IMR-90 (cell line): Measurements from ENCODE around the gene KCNH5. TPM values are rescaled to one million over a fixed set of nuclear protein-coding genes. Genes with fewer than 3 reads are reported as not detected.
A peak's percentile ranks its signal among the peaks of the same experiment; 100 is the strongest.

Source experiments
- ATAC-seq: fragments of 200-7000 bp; cut with Tn5 transposase; 2 replicates; pipeline ENCODE4 v1.9.1; 2020; ENCODE audit warnings: low read depth, mild to moderate bottlenecking, moderate library complexity
- BruUV-seq: library from RNA; stranded (reverse); fragments of 400-500 nt; replicated peaks from 2 replicates; lab custom pipeline; 2021; lab: Mats Ljungman, UMichigan
- CTCF ChIA-PET: fragments of 300-600 bp; formaldehyde crosslinking; extraction: SDS; loops from one replicate; lab custom pipeline; 2021; ENCODE audit warnings: antibody characterized with exemption; lab: Yijun Ruan, JAX
- POLR2A ChIA-PET: fragments of 300-600 bp; sonication (Branson Sonifier 250); formaldehyde crosslinking; loops from one replicate; lab custom pipeline; 2022; ENCODE audit warnings: antibody characterized with exemption; ENCODE audit not compliant: unreplicated experiment; lab: Charles Lee
- DNase-seq: peaks from one replicate; pipeline ENCODE4 v3.0.0; 2013
- H2AFZ ChIP-seq: replicated peaks from 2 replicates; pipeline ENCODE3; 2013; ENCODE audit warnings: low read length, mild to moderate bottlenecking; ENCODE audit not compliant: poor library complexity
- H2AK5ac ChIP-seq: 2 replicates; pipeline ENCODE4 v1.6.1; 2013; ENCODE audit warnings: low read depth, low read length, inconsistent platforms
- H2AK9ac ChIP-seq: replicated peaks from 2 replicates; pipeline ENCODE3; 2013; ENCODE audit warnings: mild to moderate bottlenecking, low read depth, low read length, moderate library complexity; ENCODE audit not compliant: poor library complexity
- H2BK120ac ChIP-seq: 2 replicates; pipeline ENCODE4 v1.6.1; 2013; ENCODE audit warnings: low read depth, low read length, inconsistent platforms
- H2BK15ac ChIP-seq: 3 replicates; pipeline ENCODE4 v1.6.1; 2013; ENCODE audit warnings: low read depth, low read length, inconsistent platforms
- H2BK20ac ChIP-seq: 2 replicates; pipeline ENCODE4 v1.6.1; 2013; ENCODE audit warnings: low read depth, mild to moderate bottlenecking, inconsistent platforms, low read length, moderate library complexity
- H2BK5ac ChIP-seq: 2 replicates; pipeline ENCODE4 v1.6.1; 2013; ENCODE audit warnings: mild to moderate bottlenecking, low read depth, low read length, inconsistent platforms; ENCODE audit not compliant: poor library complexity, severe bottlenecking
- H3K14ac ChIP-seq: replicated peaks from 2 replicates; pipeline ENCODE4 v1.6.1; 2013; ENCODE audit warnings: low read depth, low read length, inconsistent platforms
- H3K18ac ChIP-seq: 2 replicates; pipeline ENCODE4 v1.6.1; 2013; ENCODE audit warnings: low read depth, low read length, control low read depth
- H3K23ac ChIP-seq: 2 replicates; pipeline ENCODE4 v1.6.1; 2013; ENCODE audit warnings: low read depth, low read length, inconsistent platforms
- H3K27ac ChIP-seq: 2 replicates; pipeline ENCODE4 v1.5.1; 2013; ENCODE audit warnings: mild to moderate bottlenecking, control low read depth, low read length; ENCODE audit not compliant: insufficient read depth
- H3K27me3 ChIP-seq: 2 replicates; pipeline ENCODE4 v1.6.1; 2013; ENCODE audit warnings: low read length; ENCODE audit not compliant: control insufficient read depth, insufficient read depth
- H3K36me3 ChIP-seq: 2 replicates; pipeline ENCODE4 v1.6.1; 2013; ENCODE audit warnings: low read length, mixed read lengths; ENCODE audit not compliant: control insufficient read depth, insufficient read depth
- H3K4ac ChIP-seq: 2 replicates; pipeline ENCODE4 v1.6.1; 2013; ENCODE audit warnings: low read depth, low read length, inconsistent platforms
- H3K4me1 ChIP-seq: 2 replicates; pipeline ENCODE4 v1.6.1; 2013; ENCODE audit warnings: low read length, mixed read lengths; ENCODE audit not compliant: control insufficient read depth, insufficient read depth
- H3K4me2 ChIP-seq: 2 replicates; pipeline ENCODE4 v1.6.1; 2013; ENCODE audit warnings: low read depth, mild to moderate bottlenecking, control low read depth, low read length, moderate library complexity
- H3K4me3 ChIP-seq: 2 replicates; pipeline ENCODE4 v1.5.1; 2013; ENCODE audit warnings: low read depth, mild to moderate bottlenecking, control low read depth, low read length, moderate library complexity; ENCODE audit not compliant: insufficient read depth
- H3K56ac ChIP-seq: 2 replicates; pipeline ENCODE4 v1.6.1; 2013; ENCODE audit warnings: low read length, inconsistent platforms; ENCODE audit not compliant: insufficient read depth; ENCODE audit errors: extremely low read depth
- H3K79me1 ChIP-seq, 2 experiments: 2 replicates each; pipeline ENCODE4 v1.6.1; 2013; ENCODE audit warnings: low read length in 2 of 2, inconsistent platforms in 1 of 2, low read depth in 1 of 2
- H3K9ac ChIP-seq: 2 replicates; pipeline ENCODE4 v1.6.1; 2013; ENCODE audit warnings: low read depth, low read length, control low read depth
- H3K9me1 ChIP-seq: 2 replicates; pipeline ENCODE4 v1.6.1; 2013; ENCODE audit warnings: low read length, inconsistent platforms; ENCODE audit not compliant: insufficient read depth
- H3K9me3 ChIP-seq: 2 replicates; pipeline ENCODE4 v1.6.1; 2013; ENCODE audit warnings: low read length; ENCODE audit not compliant: control insufficient read depth, insufficient read depth
- H4K20me1 ChIP-seq: 2 replicates; pipeline ENCODE4 v1.6.1; 2013; ENCODE audit warnings: low read length, inconsistent platforms; ENCODE audit not compliant: insufficient read depth
- H4K5ac ChIP-seq: 2 replicates; pipeline ENCODE4 v1.6.1; 2013; ENCODE audit warnings: mild to moderate bottlenecking, low read depth, low read length, control low read depth
- H4K8ac ChIP-seq, 2 experiments: 2 replicates each; pipeline ENCODE4 v1.6.1; 2013; ENCODE audit warnings: low read depth in 2 of 2, low read length in 2 of 2, control low read depth in 1 of 2, inconsistent platforms in 1 of 2
- H4K91ac ChIP-seq: 2 replicates; pipeline ENCODE4 v1.6.1; 2013; ENCODE audit warnings: low read depth, low read length, inconsistent platforms; ENCODE audit not compliant: insufficient read depth
- BHLHE40 ChIP-seq: fragments of 150-350 bp; IDR thresholded peaks from 2 replicates; pipeline ENCODE4 v1.6.1; 2016; ENCODE audit warnings: mild to moderate bottlenecking, low read depth, low read length
- CEBPB ChIP-seq: IDR thresholded peaks from 2 replicates; pipeline ENCODE4 v1.6.1; 2012; ENCODE audit warnings: low read depth, low read length, improper control_type of control experiment
- CHD1 ChIP-seq: IDR thresholded peaks from 2 replicates; pipeline ENCODE4 v1.6.1; 2012; ENCODE audit warnings: low read depth, low read length, improper control_type of control experiment
- CTCF ChIP-seq: conservative IDR thresholded peaks from 2 replicates; pipeline ENCODE4 v1.5.1; 2012; ENCODE audit warnings: mild to moderate bottlenecking, low read depth, low read length, improper control_type of control experiment
- ELK1 ChIP-seq: fragments of 150-350 bp; IDR thresholded peaks from 2 replicates; pipeline ENCODE4 v1.6.1; 2016; ENCODE audit warnings: low read depth, mild to moderate bottlenecking, low read length, moderate library complexity, borderline replicate concordance
- FOS ChIP-seq: fragments of 150-350 bp; IDR thresholded peaks from 2 replicates; pipeline ENCODE4 v1.6.1; 2016; ENCODE audit warnings: low read depth, low read length
- MAFK ChIP-seq: IDR thresholded peaks from 2 replicates; pipeline ENCODE4 v1.6.1; 2012; ENCODE audit warnings: low read depth, low read length, improper control_type of control experiment
- MAZ ChIP-seq: IDR thresholded peaks from 2 replicates; pipeline ENCODE4 v1.6.1; 2012; ENCODE audit warnings: low read depth, mild to moderate bottlenecking, low read length, improper control_type of control experiment, moderate library complexity, borderline replicate concordance
- MXI1 ChIP-seq: IDR thresholded peaks from 2 replicates; pipeline ENCODE4 v1.6.1; 2012; ENCODE audit warnings: low read depth, mild to moderate bottlenecking, low read length, moderate library complexity, borderline replicate concordance
- NFE2L2 ChIP-seq: fragments of 150-350 bp; IDR thresholded peaks from 2 replicates; pipeline ENCODE4 v1.6.1; 2016; ENCODE audit warnings: low read depth, mild to moderate bottlenecking, low read length
- POLR2A ChIP-seq: IDR thresholded peaks from 2 replicates; pipeline ENCODE4 v1.6.1; 2012; ENCODE audit warnings: mild to moderate bottlenecking, low read depth, low read length
- RAD21 ChIP-seq: IDR thresholded peaks from 2 replicates; pipeline ENCODE4 v1.6.1; 2012; ENCODE audit warnings: low read length, improper control_type of control experiment
- RCOR1 ChIP-seq: IDR thresholded peaks from 2 replicates; pipeline ENCODE4 v1.6.1; 2012; ENCODE audit warnings: mild to moderate bottlenecking, low read length, improper control_type of control experiment; ENCODE audit not compliant: insufficient replicate concordance
- RFX5 ChIP-seq: IDR thresholded peaks from 2 replicates; pipeline ENCODE4 v1.8.0; 2012; ENCODE audit warnings: low read depth, mild to moderate bottlenecking, low read length, moderate library complexity
- SMC3 ChIP-seq: fragments of 150-350 bp; IDR thresholded peaks from 2 replicates; pipeline ENCODE4 v1.6.1; 2016; ENCODE audit warnings: low read depth, mild to moderate bottlenecking, antibody characterized with exemption, low read length, moderate library complexity
- USF2 ChIP-seq: fragments of 150-350 bp; IDR thresholded peaks from 2 replicates; pipeline ENCODE4 v1.6.1; 2017; ENCODE audit warnings: mild to moderate bottlenecking, antibody characterized with exemption, low read length, low read depth
- WGBS, 2 experiments: methylation state at CpG; one replicate each; pipeline versions ENCODE4 v1.1.5 to v1.1.7; 2013; ENCODE audit warnings: missing lambda C conversion rate in 2 of 2; ENCODE audit not compliant: insufficient read length in 1 of 2; ENCODE audit errors: extremely low coverage in 2 of 2; 5-methylcytosine and 5-hydroxymethylcytosine counted together
- dilution Hi-C: fragments of 300-500 bp; cut with HindIII; formaldehyde crosslinking; loops from one replicate; pipeline ENCODE4 v1.14.3; 2018; ENCODE audit warnings: low sequenced_read_pairs; ENCODE audit not compliant: unreplicated experiment
- in situ Hi-C: fragments of 300-500 bp; cut with MboI; formaldehyde crosslinking; loops from 3 replicates; pipeline ENCODE4 v1.14.3; 2019; ENCODE audit warnings: low sequenced_read_pairs, inconsistent platforms, mixed read lengths
- intact Hi-C: fragments of 100-400 bp; cut with micrococcal nuclease; formaldehyde crosslinking; loops from 2 replicates; pipeline ENCODE4 v1.10.0; 2022
- polyA plus RNA-seq, 3 experiments: library from polyadenylated mRNA; depleted of rRNA; stranded (reverse); fragments of >200 nt; gene quantifications; 2 replicates each; pipeline ENCODE4 v1.2.3, GENCODE V29; 2012; ENCODE audit warnings: low replicate concordance in 1 of 3
- total RNA-seq: library from RNA; depleted of rRNA; stranded (reverse); fragments of >200 nt; gene quantifications from 2 replicates; pipeline ENCODE4 v1.2.3, GENCODE V29; 2012

KCNH5 gene
- total and polyA plus RNA-seq, 2 of the 4 experiments (the other 2 are of a cell fraction), result under 0.01 to 0.03 TPM

- Histone ChIP-seq H4K5ac (no peak overlapping the region), H4K8ac (no peak overlapping the region), H3K56ac (no peak overlapping the region), H2AK9ac (no peak overlapping the region), H2BK20ac (no peak overlapping the region), H2BK120ac (no peak overlapping the region), H3K23ac (no peak overlapping the region), H3K9me3 (no peaks in the 10 kb centered on the region), H2AK5ac (no peak overlapping the region), H3K9ac (no peak overlapping the region), H3K4me3 (no peak overlapping the region), H3K27ac (no peak overlapping the region), H3K27me3 (no peaks in the 10 kb centered on the region), H4K20me1 (no peaks in the 10 kb centered on the region), H3K14ac (no peak overlapping the region), H4K91ac (no peak overlapping the region), H2BK15ac (no peak overlapping the region), H3K79me1 (no peaks in the 10 kb centered on the region), H3K4me2 (no peak overlapping the region), H3K4me1 (peaks cover 4% of the 10 kb centered on the region; the same call in 1 of the 2 replicates), H3K36me3 (no peaks in the 10 kb centered on the region), H2BK5ac (no peak overlapping the region), H3K4ac (peak overlapping the region; percentile 16; the same call in 1 of the 2 replicates), H2AFZ (no peak overlapping the region), H3K9me1 (no peaks in the 10 kb centered on the region), H3K18ac (no peak overlapping the region)
- CTCF ChIA-PET, result no interaction called here
- no peak for TF ChIP-seq BHLHE40
- TF ChIP-seq MAFK, result no peak
- TF ChIP-seq RCOR1, result no peak
- no peak for TF ChIP-seq MAZ
- no peak for TF ChIP-seq USF2
- TF ChIP-seq CEBPB, result no peak
- TF ChIP-seq RAD21, result no peak
- TF ChIP-seq FOS, result no peak
- no peak for TF ChIP-seq CHD1
- TF ChIP-seq NFE2L2, result no peak
- no peak for TF ChIP-seq POLR2A
- TF ChIP-seq RFX5, result no peak
- no peak for TF ChIP-seq MXI1
- TF ChIP-seq ELK1, result no peak
- TF ChIP-seq CTCF, result no peak
- TF ChIP-seq SMC3, result no peak
- in situ Hi-C loops (no loop called here), intact Hi-C loops (no loop called here), dilution Hi-C loops (no loop called here)
- DNase-seq, result peak; percentile 12
- WGBS, 2 experiments, result no CpG with 5 or more reads among the region's 1 CpG
- BruUV-seq, result no TSS peak
- POLR2A ChIA-PET, result no interaction called here
- peak; percentile 42; the same call in 1 of the 2 replicates for ATAC-seq
These were observed 299.8 kb downstream of the KCNH5 start for GRCh38 chr14:62745496-62745895.
